ENCODE results near the gene RABL3. TPM values are rescaled to one million over a fixed set of nuclear protein-coding genes. Genes with fewer than 3 reads are reported as not detected.
A peak's percentile ranks its signal among the peaks of the same experiment; 100 is the strongest.

Gene RABL3
- total RNA-seq, 2 donors from 2014 or later: 25.5 to 30.5 TPM

DNA sequence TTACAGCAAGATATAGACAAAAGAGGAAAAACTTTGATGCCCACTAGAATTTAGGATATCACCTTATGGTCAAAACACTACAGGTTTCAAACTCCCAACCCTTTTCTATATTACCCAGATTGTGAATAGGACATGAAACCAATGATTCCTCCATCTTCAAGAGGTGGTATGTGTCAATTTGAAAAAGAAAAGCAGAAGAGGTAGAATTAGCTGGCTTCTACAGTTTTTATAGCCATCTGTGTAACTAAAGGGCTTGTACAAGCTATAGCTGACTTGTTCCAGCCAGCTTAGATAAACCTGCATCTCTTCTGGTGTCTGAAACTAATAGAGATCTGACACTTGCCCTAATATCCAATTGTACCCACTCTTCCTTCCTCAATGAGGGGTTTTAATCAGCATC is 35.4 kb downstream of the RABL3 start:
- H3K36me3 ChIP-seq: no peaks in the 10 kb centered on the region
- TF ChIP-seq, protein P1, sequence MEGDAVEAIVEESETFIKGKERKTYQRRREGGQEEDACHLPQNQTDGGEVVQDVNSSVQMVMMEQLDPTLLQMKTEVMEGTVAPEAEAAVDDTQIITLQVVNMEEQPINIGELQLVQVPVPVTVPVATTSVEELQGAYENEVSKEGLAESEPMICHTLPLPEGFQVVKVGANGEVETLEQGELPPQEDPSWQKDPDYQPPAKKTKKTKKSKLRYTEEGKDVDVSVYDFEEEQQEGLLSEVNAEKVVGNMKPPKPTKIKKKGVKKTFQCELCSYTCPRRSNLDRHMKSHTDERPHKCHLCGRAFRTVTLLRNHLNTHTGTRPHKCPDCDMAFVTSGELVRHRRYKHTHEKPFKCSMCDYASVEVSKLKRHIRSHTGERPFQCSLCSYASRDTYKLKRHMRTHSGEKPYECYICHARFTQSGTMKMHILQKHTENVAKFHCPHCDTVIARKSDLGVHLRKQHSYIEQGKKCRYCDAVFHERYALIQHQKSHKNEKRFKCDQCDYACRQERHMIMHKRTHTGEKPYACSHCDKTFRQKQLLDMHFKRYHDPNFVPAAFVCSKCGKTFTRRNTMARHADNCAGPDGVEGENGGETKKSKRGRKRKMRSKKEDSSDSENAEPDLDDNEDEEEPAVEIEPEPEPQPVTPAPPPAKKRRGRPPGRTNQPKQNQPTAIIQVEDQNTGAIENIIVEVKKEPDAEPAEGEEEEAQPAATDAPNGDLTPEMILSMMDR (IDR thresholded peaks at IDR 0.05): no peak

DNA sequence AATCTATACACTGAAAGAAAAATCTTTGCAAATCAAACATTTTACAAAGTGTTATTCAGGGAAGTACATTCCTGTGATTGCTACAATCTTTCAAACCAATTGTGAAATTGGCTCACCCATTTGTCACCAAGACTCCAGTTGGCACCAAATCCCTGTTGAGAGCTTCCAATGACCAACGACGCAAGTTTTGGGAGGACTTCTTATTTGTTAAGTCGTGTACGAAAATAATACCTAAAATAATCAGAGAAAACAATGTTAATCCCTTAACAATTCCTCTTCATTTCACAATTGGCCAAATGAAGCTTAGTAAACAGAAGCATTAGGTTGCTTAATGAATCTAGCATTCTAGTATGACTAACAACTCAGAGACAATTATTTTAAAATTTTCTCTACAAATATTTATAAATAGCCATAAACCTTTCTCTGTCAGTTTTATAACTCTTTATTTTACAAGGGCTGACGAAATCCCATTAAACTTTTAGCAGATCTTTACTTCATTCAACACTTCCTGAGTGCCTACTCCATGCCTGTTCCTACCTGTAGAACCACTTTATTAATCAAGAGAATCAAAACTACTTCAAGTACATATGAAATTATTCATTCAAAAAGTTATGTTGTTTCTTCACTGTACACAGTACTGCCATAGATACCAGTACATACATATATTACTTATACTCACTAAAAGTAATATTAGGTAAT is 36.3 kb downstream of the RABL3 start:
- intact Hi-C loops (cut with DNase I): no loop called here
- no peaks in the 10 kb centered on the region for H3K27me3 ChIP-seq
- no peak overlapping the region for H3K9ac ChIP-seq (ENCODE audit: low read depth in 2 of 2, low read length in 2 of 2)
- TF ChIP-seq, protein P1 (IDR thresholded peaks at IDR 0.05): no peak
- H3K4me3 ChIP-seq: no peak overlapping the region
- no peaks in the 10 kb centered on the region for H3K9me3 ChIP-seq
- H3K27ac ChIP-seq: no peak overlapping the region
- no peaks in the 10 kb centered on the region for H3K4me1 ChIP-seq
- H3K36me3 ChIP-seq: no peaks in the 10 kb centered on the region
- DNase-seq: no peak

More for the DNA sequence above, 35.4 kb downstream of the RABL3 start:
- Histone ChIP-seq H3K4me1 (no peaks in the 10 kb centered on the region), H3K27ac (no peak overlapping the region), H3K9me3 (no peaks in the 10 kb centered on the region), H3K27me3 (no peaks in the 10 kb centered on the region), H3K4me3 (no peak overlapping the region), H3K9ac (ENCODE audit: low read depth in 2 of 2, low read length in 2 of 2) (no peak overlapping the region)
- DNase-seq: no peak
- intact Hi-C loops (cut with DNase I): no loop called here

DNA sequence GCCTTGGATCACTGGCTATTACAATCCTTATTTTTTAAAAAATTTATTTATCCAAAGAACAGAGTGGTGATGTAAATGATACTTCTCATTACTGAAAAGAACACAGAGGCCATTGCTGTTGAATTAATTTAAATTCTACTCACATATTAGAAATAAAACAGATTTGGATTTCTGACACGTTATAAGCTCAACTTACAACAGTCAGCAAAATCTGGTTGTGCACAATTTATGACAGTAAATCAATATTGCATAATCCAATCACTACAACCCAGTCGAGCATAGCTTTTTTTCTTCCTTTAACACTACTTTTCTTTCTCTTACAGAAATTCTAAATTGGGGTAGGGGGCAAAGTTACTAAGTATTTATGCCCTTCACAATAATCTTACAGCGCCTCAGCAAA is 43.0 kb downstream of the RABL3 start:
- H3K9me3 ChIP-seq: no peaks in the 10 kb centered on the region
- intact Hi-C loops (cut with DNase I): no loop called here
- no peak overlapping the region for H3K27ac ChIP-seq
- TF ChIP-seq, protein P1 (IDR thresholded peaks at IDR 0.05): no peak
- no peaks in the 10 kb centered on the region for H3K4me1 ChIP-seq
- no peaks in the 10 kb centered on the region for H3K27me3 ChIP-seq
- no peak for DNase-seq
- H3K9ac ChIP-seq (ENCODE audit: low read depth in 2 of 2, low read length in 2 of 2): no peak overlapping the region
- H3K36me3 ChIP-seq: no peaks in the 10 kb centered on the region
- no peak overlapping the region for H3K4me3 ChIP-seq

DNA sequence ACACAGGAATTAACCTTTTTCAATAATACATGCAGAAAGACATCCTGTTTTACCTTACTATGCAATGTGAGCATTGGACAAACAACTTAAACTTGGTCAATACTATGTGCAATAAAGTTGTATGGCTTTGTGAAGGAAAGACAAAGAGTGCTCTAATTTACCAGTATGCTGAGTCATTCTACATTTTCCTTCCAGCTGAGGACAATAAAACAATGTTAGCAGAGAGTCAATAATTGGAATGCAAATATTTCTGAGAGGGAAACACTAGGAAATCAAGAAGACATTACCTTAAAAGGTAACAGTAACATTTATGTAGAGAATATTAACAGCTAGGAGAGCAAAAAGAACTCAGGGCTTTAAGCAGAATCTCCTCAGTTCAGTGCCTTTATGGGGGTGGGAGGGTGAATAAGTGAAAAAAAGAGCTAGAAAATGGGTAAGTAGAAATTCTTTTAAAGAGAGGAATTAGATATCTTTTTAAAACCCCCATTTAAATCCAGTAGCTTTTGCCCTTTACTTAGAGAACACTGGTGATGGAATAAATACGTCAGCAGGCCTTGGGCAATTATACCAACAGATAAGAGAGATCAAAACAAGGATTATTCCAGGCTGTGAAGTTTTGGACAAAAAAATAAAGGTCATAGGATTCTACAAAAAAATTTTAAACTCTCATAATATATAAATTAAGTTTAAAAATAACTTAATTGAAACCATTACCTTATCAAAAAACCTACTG is 48.7 kb downstream of the RABL3 start:
- Histone ChIP-seq H3K27ac (peak overlapping the region; percentile 56), H3K9me3 (no peaks in the 10 kb centered on the region), H3K27me3 (no peaks in the 10 kb centered on the region), H3K4me3 (no peak overlapping the region), H3K9ac (ENCODE audit: low read depth in 2 of 2, low read length in 2 of 2) (no peak overlapping the region), H3K4me1 (no peaks in the 10 kb centered on the region), H3K36me3 (no peaks in the 10 kb centered on the region)
- no peak for DNase-seq
- TF ChIP-seq, protein P1 (IDR thresholded peaks at IDR 0.05): no peak
- intact Hi-C loops (cut with DNase I): no loop called here

DNA sequence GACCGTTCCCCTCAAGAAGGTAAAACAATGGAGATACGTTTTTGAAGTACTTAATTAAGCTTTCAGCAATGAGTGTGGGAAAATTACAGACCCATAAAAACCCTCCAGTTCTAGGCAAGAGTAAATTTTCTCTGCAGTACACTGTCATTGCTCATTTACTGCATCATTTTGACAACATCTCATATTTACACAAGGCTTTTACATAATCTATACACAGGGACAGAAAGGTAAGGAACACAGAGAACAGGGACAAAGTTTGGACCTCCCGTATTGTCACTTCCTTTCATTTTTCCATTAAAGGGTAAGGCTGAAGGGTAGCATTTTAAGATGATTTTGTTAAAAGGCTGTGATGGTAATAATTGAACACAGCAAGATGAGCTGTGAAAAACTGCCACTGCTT is 52.9 kb downstream of the RABL3 start:
- Histone ChIP-seq H3K27ac (no peak overlapping the region), H3K9me3 (no peaks in the 10 kb centered on the region), H3K4me3 (no peak overlapping the region), H3K9ac (ENCODE audit: low read depth in 2 of 2, low read length in 2 of 2) (no peak overlapping the region), H3K27me3 (no peaks in the 10 kb centered on the region), H3K4me1 (no peaks in the 10 kb centered on the region), H3K36me3 (no peaks in the 10 kb centered on the region)
- DNase-seq: no peak
- intact Hi-C loops (cut with DNase I): no loop called here
- TF ChIP-seq, protein P1 (IDR thresholded peaks at IDR 0.05): no peak

Measured in colonic mucosa (tissue), 4 donors.